HUES6 (cell line): ENCODE data around the gene BRD9.
"Not testable (repeated sequence)": the region's sequence is repeated elsewhere in the genome, so short reads cannot be mapped to it uniquely, and the experiment has no call there.

Experiments used
- H3K27ac ChIP-seq: 2 replicates; pipeline ENCODE4 v1.7.0; 2013; ENCODE audit warnings: low read depth, mild to moderate bottlenecking, low read length, inconsistent platforms
- H3K27me3 ChIP-seq: 2 replicates; pipeline ENCODE4 v1.6.1; 2013; ENCODE audit warnings: low read length; ENCODE audit not compliant: control insufficient read depth, insufficient read depth
- H3K36me3 ChIP-seq: 2 replicates; pipeline ENCODE4 v1.6.1; 2013; ENCODE audit warnings: low read length; ENCODE audit not compliant: control insufficient read depth, insufficient read depth
- H3K4me1 ChIP-seq: 2 replicates; pipeline ENCODE4 v1.6.1; 2013; ENCODE audit warnings: low read length; ENCODE audit not compliant: control insufficient read depth, insufficient read depth
- H3K4me3 ChIP-seq: 2 replicates; pipeline ENCODE4 v1.5.1; 2013; ENCODE audit warnings: low read depth, low read length
- H3K9ac ChIP-seq: one replicate; pipeline ENCODE4 v1.6.1; 2013; ENCODE audit warnings: mild to moderate bottlenecking, low read length
- H3K9me3 ChIP-seq: 2 replicates; pipeline ENCODE4 v1.6.1; 2013; ENCODE audit warnings: low read depth, low read length; ENCODE audit not compliant: control insufficient read depth, insufficient read depth

BRD9 gene

GRCh38 chr5:854217-854616 is 38.4 kb downstream of the BRD9 start:
- peaks cover 6% of the 10 kb centered on the region; the same call in 1 of the 2 replicates for H3K4me1 ChIP-seq
- H3K4me3 ChIP-seq: no peak overlapping the region
- H3K9me3 ChIP-seq: no peaks in the 10 kb centered on the region
- H3K27me3 ChIP-seq: no peaks in the 10 kb centered on the region; the same call in 1 of the 2 replicates
- H3K36me3 ChIP-seq: 0 out of 2 replicates have a peak, but pooled peaks cover 3% of the 10 kb centered on the region
- H3K9ac ChIP-seq: no peak overlapping the region
- no peak overlapping the region for H3K27ac ChIP-seq

DNA sequence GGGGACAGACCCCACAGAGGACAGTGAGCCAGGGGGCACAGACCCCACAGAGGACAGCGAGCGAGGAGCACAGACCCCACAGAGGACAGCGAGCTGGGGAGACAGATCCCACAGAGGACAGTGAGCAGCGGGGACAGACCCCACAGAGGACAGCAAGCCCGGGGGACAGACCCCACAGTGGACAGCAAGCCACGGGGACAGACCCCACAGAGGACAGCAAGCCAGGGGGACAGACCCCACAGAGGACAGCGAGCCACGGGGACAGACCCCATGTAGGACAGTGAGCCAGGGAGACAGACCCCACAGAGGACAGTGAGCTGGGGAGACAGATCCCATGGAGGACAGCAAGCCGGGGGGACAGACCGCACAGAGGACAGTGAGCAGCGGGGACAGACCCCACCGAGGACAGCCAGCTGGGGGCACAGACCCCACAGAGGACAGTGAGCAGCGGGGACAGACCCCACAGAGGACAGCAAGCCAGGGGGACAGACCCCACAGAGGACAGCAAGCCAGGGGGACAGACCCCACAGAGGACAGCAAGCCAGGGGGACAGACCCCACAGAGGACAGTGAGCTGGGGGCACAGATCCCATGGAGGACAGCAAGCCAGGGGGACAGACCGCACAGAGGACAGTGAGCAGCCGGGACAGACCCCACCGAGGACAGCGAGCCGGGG is 39.0 kb downstream of the BRD9 start:
- H3K4me3 ChIP-seq, H3K4me1 ChIP-seq, H3K27me3 ChIP-seq, H3K27ac ChIP-seq, H3K9me3 ChIP-seq, H3K9ac ChIP-seq, H3K36me3 ChIP-seq: not testable (repeated sequence)

- peaks cover 3% of the 10 kb centered on the region; the same call in 1 of the 2 replicates for H3K36me3 ChIP-seq
- H3K4me3 ChIP-seq: no peak overlapping the region
- no peak overlapping the region for H3K9ac ChIP-seq
- H3K27me3 ChIP-seq: no peaks in the 10 kb centered on the region; the same call in 1 of the 2 replicates
- no peak overlapping the region for H3K27ac ChIP-seq
- H3K4me1 ChIP-seq: peaks cover 6% of the 10 kb centered on the region; the same call in 1 of the 2 replicates
- H3K9me3 ChIP-seq: no peaks in the 10 kb centered on the region
Measured at GRCh38 chr5:852431-853401, 39.9 kb downstream of the BRD9 start.

- H3K4me1 ChIP-seq: peaks cover 6% of the 10 kb centered on the region; the same call in 1 of the 2 replicates
- no peak overlapping the region for H3K4me3 ChIP-seq
- peaks cover 3% of the 10 kb centered on the region; the same call in 1 of the 2 replicates for H3K36me3 ChIP-seq
- H3K9ac ChIP-seq: no peak overlapping the region
- no peak overlapping the region for H3K27ac ChIP-seq
- no peaks in the 10 kb centered on the region for H3K9me3 ChIP-seq
- no peaks in the 10 kb centered on the region; the same call in 1 of the 2 replicates for H3K27me3 ChIP-seq
Measured at GRCh38 chr5:852018-852417, 40.6 kb downstream of the BRD9 start.

DNA sequence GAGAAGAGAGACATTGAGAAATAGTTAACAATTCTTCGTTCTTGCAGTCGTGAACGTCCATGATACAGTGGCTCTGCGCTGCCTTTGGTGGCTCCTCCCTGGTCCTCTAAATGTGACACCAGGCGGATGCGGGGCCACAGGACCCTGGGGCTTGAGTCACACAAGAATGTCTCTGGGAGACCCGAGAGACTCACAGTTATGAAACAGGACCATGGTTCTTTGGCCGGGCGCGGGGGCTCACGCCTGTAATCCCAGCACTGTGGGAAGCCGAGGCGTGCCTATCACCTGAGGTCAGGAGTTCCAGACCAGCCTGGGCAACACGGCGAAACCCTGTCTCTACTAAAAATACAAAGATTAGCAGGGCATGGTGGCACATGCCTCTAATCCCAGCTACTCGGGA is 41.0 kb downstream of the BRD9 start:
- H3K9ac ChIP-seq: no peak overlapping the region
- H3K27ac ChIP-seq: no peak overlapping the region
- H3K4me1 ChIP-seq: peaks cover 6% of the 10 kb centered on the region; the same call in 1 of the 2 replicates
- no peaks in the 10 kb centered on the region; the same call in 1 of the 2 replicates for H3K27me3 ChIP-seq
- H3K4me3 ChIP-seq: no peak overlapping the region
- H3K9me3 ChIP-seq: no peaks in the 10 kb centered on the region
- H3K36me3 ChIP-seq: peaks cover 7% of the 10 kb centered on the region

DNA sequence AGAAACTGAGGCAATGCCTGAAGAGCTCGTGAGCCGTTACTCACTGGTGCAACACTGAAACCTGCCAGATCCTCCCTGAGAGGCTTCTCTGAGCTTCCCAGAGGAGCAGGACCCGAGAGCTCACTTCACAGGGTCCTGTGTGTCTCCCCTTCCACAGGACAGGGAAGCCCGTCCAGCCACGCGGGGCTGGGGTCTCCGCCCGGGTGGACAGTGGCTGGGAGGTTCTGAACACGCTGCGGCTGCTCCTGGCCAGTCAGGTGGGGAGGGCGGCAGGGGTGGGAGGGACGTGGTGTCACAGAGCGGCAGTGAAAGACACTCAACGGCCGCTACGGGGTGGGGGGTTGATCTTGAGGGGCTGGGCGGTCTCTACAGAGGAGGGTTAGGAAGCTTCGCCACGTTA is 41.5 kb downstream of the BRD9 start:
- Histone ChIP-seq H3K27ac (no peak overlapping the region), H3K9ac (no peak overlapping the region), H3K4me3 (peak overlapping the region; percentile 40; the same call in 1 of the 2 replicates), H3K27me3 (no peaks in the 10 kb centered on the region; the same call in 1 of the 2 replicates), H3K36me3 (peaks cover 9% of the 10 kb centered on the region), H3K4me1 (peaks cover 6% of the 10 kb centered on the region; the same call in 1 of the 2 replicates), H3K9me3 (no peaks in the 10 kb centered on the region)

GRCh38 chr5:850511-851006 is 42.0 kb downstream of the BRD9 start, which contains the start of gene ZDHHC11:
TSS of gene ZDHHC11 (minus strand) at chr5:850986. CDS start at chr5:850602, 384 bp downstream.
- Histone ChIP-seq H3K9ac (peak within 1 kb of the TSS; percentile 39), H3K4me1 (peaks cover 6% of the 10 kb centered on the region; the same call in 1 of the 2 replicates), H3K27ac (no peak within 1 kb of the TSS), H3K36me3 (peaks cover 9% of the 10 kb centered on the region), H3K9me3 (no peaks in the 10 kb centered on the region), H3K4me3 (peak within 1 kb of the TSS; percentile 40; the same call in 1 of the 2 replicates), H3K27me3 (no peaks in the 10 kb centered on the region; the same call in 1 of the 2 replicates)

DNA sequence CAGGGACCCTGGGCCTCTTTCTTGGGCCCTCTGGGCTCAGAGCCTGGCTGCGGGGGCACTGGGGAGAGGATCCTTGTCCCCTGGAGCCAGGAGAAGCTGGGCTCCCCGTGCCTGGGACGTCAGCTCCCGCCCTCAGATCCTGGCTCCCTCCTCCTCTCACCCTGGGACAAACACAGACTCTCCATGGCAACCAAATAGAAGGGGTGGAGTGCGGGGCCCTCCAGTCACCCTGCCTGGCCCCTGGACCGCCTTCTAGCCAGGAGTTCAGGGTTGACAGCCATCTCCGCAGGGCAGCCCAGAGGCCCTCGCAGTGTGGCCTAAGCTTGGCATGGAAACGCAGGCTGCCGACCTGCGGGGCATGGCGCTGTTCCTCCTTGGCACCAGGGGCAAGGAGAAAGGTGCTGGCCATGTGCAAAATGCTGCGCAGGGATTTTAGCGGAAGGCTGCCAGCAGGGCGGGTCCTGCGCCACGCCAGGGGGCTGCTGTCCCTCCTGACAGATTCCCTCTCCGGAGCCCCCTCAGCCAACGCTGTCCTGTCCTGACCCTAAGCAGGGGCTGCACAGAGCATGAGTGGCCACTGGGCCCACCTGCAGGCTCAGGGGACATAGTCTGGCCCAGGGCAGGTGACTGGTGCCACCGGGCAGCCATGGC is 42.8 kb downstream of the BRD9 start:
- H3K36me3 ChIP-seq: peaks cover 9% of the 10 kb centered on the region
- no peaks in the 10 kb centered on the region for H3K9me3 ChIP-seq
- peaks cover 6% of the 10 kb centered on the region; the same call in 1 of the 2 replicates for H3K4me1 ChIP-seq
- no peaks in the 10 kb centered on the region; the same call in 1 of the 2 replicates for H3K27me3 ChIP-seq
- H3K27ac ChIP-seq: no peak overlapping the region
- no peak overlapping the region for H3K4me3 ChIP-seq
- peak overlapping the region; percentile 39 for H3K9ac ChIP-seq

DNA sequence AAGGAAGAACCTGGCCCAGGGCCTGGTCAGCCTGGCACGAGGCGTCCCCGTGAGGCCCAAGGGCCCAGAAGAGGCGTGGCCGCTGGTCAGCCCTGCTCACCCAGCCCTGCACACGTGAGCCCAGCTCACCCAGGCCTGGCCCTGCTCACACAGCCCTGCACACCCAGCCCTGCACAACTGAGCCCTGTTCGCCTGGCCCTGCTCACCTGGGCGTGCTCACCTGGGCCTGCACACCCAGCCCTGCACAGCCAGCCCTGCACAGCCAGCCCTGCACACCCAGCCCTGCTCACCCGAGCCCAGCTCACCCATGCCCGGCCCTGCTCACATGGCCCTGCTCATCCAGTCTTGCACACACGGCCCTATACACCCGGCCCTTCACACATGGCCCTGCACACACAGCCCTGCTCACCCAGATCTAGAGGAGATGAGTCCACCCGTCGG is 43.9 kb downstream of the BRD9 start:
- H3K9me3 ChIP-seq: no peaks in the 10 kb centered on the region
- H3K9ac ChIP-seq: no peak overlapping the region
- H3K27me3 ChIP-seq: no peaks in the 10 kb centered on the region; the same call in 1 of the 2 replicates
- peaks cover 9% of the 10 kb centered on the region for H3K36me3 ChIP-seq
- H3K27ac ChIP-seq: no peak overlapping the region
- H3K4me3 ChIP-seq: no peak overlapping the region
- peaks cover 6% of the 10 kb centered on the region; the same call in 1 of the 2 replicates for H3K4me1 ChIP-seq

DNA sequence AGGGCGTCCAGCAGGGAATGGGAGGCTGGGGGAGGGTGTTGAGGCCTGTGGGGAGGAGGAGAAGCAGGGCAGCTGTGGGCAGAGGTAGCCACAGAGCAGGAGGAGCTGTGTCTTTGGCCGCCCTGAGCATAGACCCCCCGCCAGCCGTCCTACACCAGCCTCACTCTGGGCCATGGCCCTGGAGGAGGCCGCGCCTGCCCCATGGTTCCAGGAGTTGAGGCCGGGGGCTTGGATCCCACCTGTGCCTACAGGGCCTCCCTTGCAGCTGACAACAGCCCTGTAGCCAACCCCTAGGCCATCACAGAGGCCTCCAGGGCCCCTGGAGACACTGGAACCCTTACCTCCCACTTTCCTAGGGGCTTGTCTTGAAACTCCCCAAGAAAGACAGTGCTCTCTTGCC is 44.9 kb downstream of the BRD9 start:
- H3K4me1 ChIP-seq, H3K4me3 ChIP-seq, H3K27ac ChIP-seq, H3K27me3 ChIP-seq, H3K9me3 ChIP-seq, H3K9ac ChIP-seq, H3K36me3 ChIP-seq: not testable (repeated sequence)
